OCI-LY1 (cell line): ENCODE results near the gene DUOXA1.

Source experiments
- H2AFZ ChIP-seq: fragments of 200-600 bp; sonication (generic), shearing (Covaris generic); 2 replicates; pipeline ENCODE4 v1.6.0; 2014; ENCODE audit warnings: antibody characterized with exemption, mild to moderate bottlenecking, low read length
- H3F3A ChIP-seq: fragments of 200-600 bp; sonication (generic), shearing (Covaris generic); 2 replicates; pipeline ENCODE4 v1.6.0; 2014; ENCODE audit warnings: mild to moderate bottlenecking, antibody characterized with exemption, low read length, moderate library complexity; ENCODE audit not compliant: insufficient read depth
- H3K27ac ChIP-seq: fragments of 200-600 bp; sonication (generic); 2 replicates; pipeline ENCODE4 v1.5.1; 2014; ENCODE audit warnings: low read length, mixed run types, mild to moderate bottlenecking, low read depth; ENCODE audit not compliant: poor library complexity, severe bottlenecking
- H3K27me3 ChIP-seq: fragments of 200-600 bp; sonication (generic); 2 replicates; pipeline ENCODE4 v1.6.0; 2014; ENCODE audit warnings: antibody characterized with exemption, mild to moderate bottlenecking, low read length, moderate library complexity; ENCODE audit not compliant: insufficient read depth
- H3K36me3 ChIP-seq: fragments of 200-600 bp; sonication (generic); 2 replicates; pipeline ENCODE4 v1.6.1; 2014; ENCODE audit warnings: mild to moderate bottlenecking, antibody characterized with exemption, low read length, moderate library complexity, mixed read lengths; ENCODE audit not compliant: insufficient read depth
- H3K4me1 ChIP-seq: fragments of 200-600 bp; sonication (generic); 2 replicates; pipeline ENCODE4 v1.5.1; 2014; ENCODE audit warnings: mild to moderate bottlenecking, low read length, moderate library complexity; ENCODE audit not compliant: insufficient read depth, severe bottlenecking
- H3K4me2 ChIP-seq: fragments of 200-600 bp; sonication (generic), shearing (Covaris generic); 2 replicates; pipeline ENCODE4 v1.6.1; 2014; ENCODE audit warnings: low read length
- H3K4me3 ChIP-seq: fragments of 200-600 bp; sonication (generic); 2 replicates; pipeline ENCODE4 v1.5.1; 2014; ENCODE audit warnings: low read length, low read depth, mild to moderate bottlenecking, mixed read lengths; ENCODE audit not compliant: poor library complexity, severe bottlenecking
- H3K79me2 ChIP-seq: fragments of 200-600 bp; shearing (Covaris generic); 2 replicates; pipeline ENCODE4 v1.6.1; 2016; ENCODE audit warnings: mixed run types, low read length, mixed read lengths; ENCODE audit not compliant: insufficient read depth
- H3K9ac ChIP-seq: fragments of 200-600 bp; sonication (generic), shearing (Covaris generic); 2 replicates; pipeline ENCODE4 v1.6.1; 2014; ENCODE audit warnings: mild to moderate bottlenecking, low read length, mixed read lengths
- H3K9me2 ChIP-seq: fragments of 200-600 bp; sonication (generic), shearing (Covaris generic); 2 replicates; pipeline ENCODE4 v1.6.1; 2014; ENCODE audit warnings: low read depth, mild to moderate bottlenecking, low read length, mixed read lengths
- H3K9me3 ChIP-seq: fragments of 200-600 bp; shearing (Covaris generic); 2 replicates; pipeline ENCODE4 v1.6.1; 2014; ENCODE audit warnings: low read length, mixed read lengths
- H4K20me1 ChIP-seq: fragments of 200-600 bp; sonication (generic), shearing (Covaris generic); 2 replicates; pipeline ENCODE4 v1.6.0; 2016; ENCODE audit warnings: mild to moderate bottlenecking, low read length; ENCODE audit not compliant: insufficient read depth
- CTCF ChIP-seq: fragments of 200-600 bp; sonication (generic), shearing (Covaris generic); IDR thresholded peaks from 2 replicates; pipeline ENCODE4 v1.5.1; 2017; ENCODE audit warnings: mild to moderate bottlenecking, antibody characterized with exemption, low read length, moderate library complexity, mixed read lengths
- EZH2 ChIP-seq: fragments of 200-600 bp; sonication (generic), shearing (Covaris generic); IDR thresholded peaks from 2 replicates; pipeline ENCODE4 v1.8.0; 2017; ENCODE audit warnings: borderline replicate concordance, mixed run types, mild to moderate bottlenecking, antibody characterized with exemption, low read length, moderate library complexity, mixed read lengths

The DUOXA1 gene

GRCh38 chr15:45093013-45093412 lies 36.7 kb downstream of the DUOXA1 start:
- H3K9ac ChIP-seq, result no peak overlapping the region
- H3K9me3 ChIP-seq, result no peaks in the 10 kb centered on the region
- no peaks in the 10 kb centered on the region for H3K36me3 ChIP-seq
- no peaks in the 10 kb centered on the region for H3K4me1 ChIP-seq
- no peaks in the 10 kb centered on the region for H3K9me2 ChIP-seq
- no peaks in the 10 kb centered on the region for H3F3A ChIP-seq
- H4K20me1 ChIP-seq, result no peaks in the 10 kb centered on the region
- 0 out of 2 replicates have a peak, but pooled peaks cover 4% of the 10 kb centered on the region for H3K27me3 ChIP-seq
- no peak for TF ChIP-seq CTCF
- no peak for TF ChIP-seq EZH2
- no peaks in the 10 kb centered on the region for H3K79me2 ChIP-seq
- H2AFZ ChIP-seq, result no peak overlapping the region
- H3K27ac ChIP-seq, result no peak overlapping the region
- H3K4me3 ChIP-seq, result no peak overlapping the region
- H3K4me2 ChIP-seq, result no peak overlapping the region

DNA sequence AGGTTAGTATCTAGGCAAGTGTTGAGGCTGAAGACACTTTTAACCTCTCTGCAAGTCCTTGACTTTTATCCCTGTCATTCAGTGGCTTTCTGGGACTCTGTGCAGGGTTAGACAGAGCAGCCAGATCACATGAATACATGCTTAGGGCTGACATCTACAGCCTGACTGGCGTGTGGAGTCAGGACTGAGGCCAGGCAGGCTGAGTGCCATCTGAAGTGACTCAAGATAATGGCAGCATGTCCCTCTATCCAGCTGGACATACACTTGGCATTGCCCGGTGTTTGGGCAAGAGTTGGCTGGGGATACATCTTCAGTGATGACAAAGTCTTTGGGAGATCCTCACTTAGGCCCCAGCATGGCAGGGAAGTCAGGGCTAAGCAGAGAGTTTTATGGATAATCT lies 38.1 kb downstream of the DUOXA1 start:
- Histone ChIP-seq H3K9me2 (no peaks in the 10 kb centered on the region), H3K4me2 (no peak overlapping the region), H3K27ac (no peak overlapping the region), H3K4me1 (no peaks in the 10 kb centered on the region), H3K4me3 (no peak overlapping the region), H3K9me3 (no peaks in the 10 kb centered on the region), H3K79me2 (no peaks in the 10 kb centered on the region), H3K36me3 (no peaks in the 10 kb centered on the region), H3F3A (no peaks in the 10 kb centered on the region), H3K9ac (no peak overlapping the region), H4K20me1 (no peaks in the 10 kb centered on the region), H3K27me3 (0 out of 2 replicates have a peak, but pooled peaks cover 4% of the 10 kb centered on the region), H2AFZ (no peak overlapping the region)
- TF ChIP-seq CTCF (no peak), EZH2 (no peak)

DNA sequence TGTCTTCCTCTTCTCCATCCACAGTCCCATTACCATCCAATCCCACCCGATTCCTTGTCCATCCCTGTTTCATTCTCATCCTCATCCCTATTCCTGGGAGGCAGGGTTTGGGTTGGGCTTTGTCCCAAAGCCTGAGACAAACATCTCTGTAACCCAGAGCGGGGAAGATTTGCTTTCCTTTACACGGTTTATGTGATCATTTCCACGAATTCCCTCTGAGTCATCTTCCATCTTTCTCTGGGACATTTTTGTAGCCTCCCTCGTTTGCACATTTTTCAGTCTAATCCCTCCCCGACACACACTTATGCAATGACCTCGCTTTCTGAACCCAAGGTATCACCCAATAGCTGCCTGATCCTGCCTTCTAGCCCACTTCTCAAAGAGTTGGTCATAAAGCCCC lies 38.5 kb downstream of the DUOXA1 start:
- H3K36me3 ChIP-seq, result no peaks in the 10 kb centered on the region
- no peak overlapping the region for H2AFZ ChIP-seq
- no peak overlapping the region for H3K9ac ChIP-seq

More for the DNA sequence above, 38.5 kb downstream of the DUOXA1 start:
- H3K9me2 ChIP-seq, result no peaks in the 10 kb centered on the region
- no peaks in the 10 kb centered on the region for H4K20me1 ChIP-seq
- H3K27me3 ChIP-seq, result 0 out of 2 replicates have a peak, but pooled peaks cover 4% of the 10 kb centered on the region
- no peak overlapping the region for H3K4me2 ChIP-seq
- no peaks in the 10 kb centered on the region for H3F3A ChIP-seq
- H3K27ac ChIP-seq, result no peak overlapping the region
- no peaks in the 10 kb centered on the region for H3K4me1 ChIP-seq
- H3K4me3 ChIP-seq, result no peak overlapping the region
- no peaks in the 10 kb centered on the region for H3K79me2 ChIP-seq
- TF ChIP-seq EZH2 (no peak), CTCF (no peak)
- no peaks in the 10 kb centered on the region for H3K9me3 ChIP-seq
